ENCODE data around the gene PDZD2. TPM values are rescaled to one million over a fixed set of nuclear protein-coding genes. Genes with fewer than 3 reads are reported as not detected.

Gene PDZD2
- total RNA-seq, 1 experiment from 2014 or later, result 0.26 TPM

DNA sequence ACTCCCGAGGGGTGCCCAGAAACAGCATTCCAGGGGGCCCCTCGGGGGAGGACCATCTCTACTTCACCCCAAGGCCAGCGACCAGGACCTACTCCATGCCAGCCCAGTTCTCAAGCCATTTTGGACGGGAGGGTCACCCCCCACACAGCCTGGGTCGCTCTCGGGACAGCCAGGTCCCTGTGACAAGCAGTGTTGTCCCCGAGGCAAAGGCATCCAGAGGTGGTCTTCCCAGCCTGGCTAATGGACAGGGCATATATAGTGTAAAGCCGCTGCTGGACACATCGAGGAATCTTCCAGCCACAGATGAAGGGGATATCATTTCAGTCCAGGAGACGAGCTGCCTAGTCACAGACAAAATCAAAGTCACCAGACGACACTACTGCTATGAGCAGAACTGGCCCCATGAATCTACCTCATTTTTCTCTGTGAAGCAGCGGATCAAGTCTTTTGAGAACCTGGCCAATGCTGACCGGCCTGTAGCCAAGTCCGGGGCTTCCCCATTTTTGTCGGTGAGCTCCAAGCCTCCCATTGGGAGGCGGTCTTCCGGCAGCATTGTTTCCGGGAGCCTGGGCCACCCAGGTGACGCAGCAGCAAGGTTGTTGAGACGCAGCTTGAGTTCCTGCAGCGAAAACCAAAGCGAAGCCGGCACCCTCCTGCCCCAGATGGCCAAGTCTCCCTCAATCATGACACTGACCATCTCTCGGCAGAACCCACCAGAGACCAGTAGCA is 451.3 kb downstream of the PDZD2 start:
- in situ Hi-C loops (cut with HindIII; ENCODE audit: low pct_unique_long_range_greater_than_20kb, low sequenced_read_pairs), result no loop called here
- DNase-seq (ENCODE audit: low read depth, low spot score), result no peak

DNA sequence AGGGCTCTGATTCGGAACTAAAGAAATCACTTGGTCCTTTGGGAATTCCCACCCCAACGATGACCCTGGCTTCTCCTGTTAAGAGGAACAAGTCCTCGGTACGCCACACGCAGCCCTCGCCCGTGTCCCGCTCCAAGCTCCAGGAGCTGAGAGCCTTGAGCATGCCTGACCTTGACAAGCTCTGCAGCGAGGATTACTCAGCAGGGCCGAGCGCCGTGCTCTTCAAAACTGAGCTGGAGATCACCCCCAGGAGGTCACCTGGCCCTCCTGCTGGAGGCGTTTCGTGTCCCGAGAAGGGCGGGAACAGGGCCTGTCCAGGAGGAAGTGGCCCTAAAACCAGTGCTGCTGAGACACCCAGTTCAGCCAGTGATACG is 451.8 kb downstream of the PDZD2 start:
- no peak for DNase-seq (ENCODE audit: low read depth, low spot score)
- in situ Hi-C loops (cut with HindIII; ENCODE audit: low pct_unique_long_range_greater_than_20kb, low sequenced_read_pairs), result no loop called here

DNA sequence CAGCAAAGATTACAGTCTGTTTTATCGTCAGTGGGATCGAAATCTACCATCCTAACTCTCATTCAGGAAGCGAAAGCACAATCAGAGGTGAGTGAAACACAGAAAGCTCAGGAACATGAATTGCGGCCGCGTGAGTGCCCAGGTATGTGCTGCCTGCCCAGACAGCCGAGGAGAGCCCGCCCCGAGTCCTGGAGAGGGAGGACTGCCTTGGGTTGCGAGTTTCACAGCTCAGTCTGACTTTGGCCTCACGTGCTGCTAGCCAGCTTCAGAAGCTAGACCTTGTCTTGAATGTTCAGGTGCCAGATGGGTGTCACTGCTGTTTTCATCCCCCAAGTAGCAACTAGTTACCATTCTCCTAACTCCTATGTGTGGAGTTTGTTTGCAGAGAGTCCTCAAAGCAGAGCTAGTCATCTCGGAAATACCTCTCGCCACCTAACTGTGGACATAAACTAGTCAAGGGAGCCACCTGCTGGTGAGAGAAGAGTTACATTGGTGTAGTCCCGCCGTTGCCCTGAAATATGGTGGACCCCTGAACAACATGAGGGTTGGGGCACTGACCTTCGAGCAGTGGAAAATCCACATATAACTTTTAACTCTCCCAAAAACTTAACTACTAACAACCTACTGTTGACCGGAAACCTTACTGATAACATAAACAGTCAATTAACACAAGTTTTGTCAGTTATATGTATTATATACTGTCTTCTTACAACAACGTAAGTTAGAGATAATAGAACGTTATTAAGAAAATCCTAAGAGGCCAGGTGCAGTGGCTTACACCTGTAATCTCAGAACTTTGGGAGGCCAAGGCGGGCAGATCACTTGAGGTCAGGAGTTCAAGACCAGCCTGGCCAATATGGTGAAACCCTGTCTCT is 454.2 kb downstream of the PDZD2 start:
- DNase-seq (ENCODE audit: low read depth, low spot score), result peak; percentile 92
- in situ Hi-C loops (cut with HindIII; ENCODE audit: low pct_unique_long_range_greater_than_20kb, low sequenced_read_pairs), result no loop called here

DNA sequence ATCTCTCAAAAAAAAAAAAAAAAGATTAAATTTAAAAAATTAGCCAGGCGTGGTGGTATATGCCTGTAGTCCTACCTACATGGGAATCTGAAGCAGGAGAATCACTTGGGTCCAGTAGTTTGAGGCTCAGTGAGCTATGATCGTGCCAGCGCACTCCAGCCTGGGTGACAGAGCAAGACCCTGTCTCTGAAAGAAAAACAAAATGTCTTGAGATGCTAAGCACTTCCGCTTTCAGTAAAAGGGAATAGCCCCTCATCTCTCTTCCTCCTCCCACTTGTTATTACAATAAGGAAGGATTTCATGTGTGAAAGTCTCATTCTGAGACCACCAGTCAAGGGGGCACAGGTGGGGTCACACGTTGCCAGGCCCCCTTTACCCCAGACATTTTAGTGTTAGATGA is 455.8 kb downstream of the PDZD2 start:
- no peak for DNase-seq (ENCODE audit: low read depth, low spot score)
- in situ Hi-C loops (cut with HindIII; ENCODE audit: low pct_unique_long_range_greater_than_20kb, low sequenced_read_pairs), result no loop called here

DNA sequence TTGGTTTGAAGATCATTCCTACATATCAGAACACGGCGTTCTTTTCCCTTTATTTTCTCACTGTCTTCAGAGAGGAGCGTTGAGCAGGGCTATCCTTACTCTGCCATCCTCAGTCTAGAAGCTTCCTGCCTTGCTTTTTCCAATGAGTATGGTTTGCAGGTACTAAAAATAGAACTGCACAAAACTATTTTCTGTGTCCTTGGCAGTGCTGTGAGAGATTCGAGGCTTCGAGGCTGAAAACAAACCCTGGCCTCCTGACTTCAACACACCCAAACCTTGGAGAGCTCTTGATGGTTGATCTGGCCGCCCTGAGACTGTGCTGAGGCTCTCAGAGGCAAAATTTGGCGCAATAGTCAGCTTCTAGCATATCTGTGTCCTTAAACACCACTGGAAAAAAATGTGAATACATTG is 456.3 kb downstream of the PDZD2 start:
- DNase-seq (ENCODE audit: low read depth, low spot score), result no peak
- in situ Hi-C loops (cut with HindIII; ENCODE audit: low pct_unique_long_range_greater_than_20kb, low sequenced_read_pairs), result no loop called here

DNA sequence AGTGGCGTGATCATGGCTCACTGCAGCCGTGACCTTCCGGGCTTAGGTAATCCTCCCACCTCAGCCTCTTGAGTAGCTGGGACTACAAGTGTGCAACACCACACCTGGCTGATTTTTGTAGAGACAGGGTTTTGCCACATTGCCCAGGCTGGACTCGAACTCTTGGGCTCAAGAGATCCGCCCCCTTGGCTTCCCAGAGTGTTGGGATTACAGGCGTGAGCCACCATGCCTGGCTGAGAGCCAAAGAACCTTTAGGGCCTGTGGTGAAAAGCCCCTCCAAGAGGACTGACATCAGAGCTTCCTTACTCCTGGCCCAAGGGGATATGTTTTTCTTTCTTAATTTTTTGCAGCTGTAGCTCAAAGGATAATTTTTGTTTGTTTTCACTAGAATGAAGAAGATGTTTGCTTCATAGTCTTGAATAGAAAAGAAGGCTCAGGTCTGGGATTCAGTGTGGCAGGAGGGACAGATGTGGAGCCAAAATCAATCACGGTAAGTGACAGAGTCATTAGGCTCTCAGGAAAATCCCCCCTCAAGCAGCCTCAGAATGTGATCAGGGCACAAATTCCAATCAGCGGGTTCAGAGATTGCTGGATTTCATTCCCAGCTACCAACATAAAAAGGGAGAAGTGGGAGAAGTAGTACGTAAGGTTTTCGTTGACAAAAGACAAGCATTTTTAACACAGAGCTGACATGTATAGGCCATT is 458.1 kb downstream of the PDZD2 start:
- in situ Hi-C loops (cut with HindIII; ENCODE audit: low pct_unique_long_range_greater_than_20kb, low sequenced_read_pairs), result no loop called here
- DNase-seq (ENCODE audit: low read depth, low spot score), result no peak

DNA sequence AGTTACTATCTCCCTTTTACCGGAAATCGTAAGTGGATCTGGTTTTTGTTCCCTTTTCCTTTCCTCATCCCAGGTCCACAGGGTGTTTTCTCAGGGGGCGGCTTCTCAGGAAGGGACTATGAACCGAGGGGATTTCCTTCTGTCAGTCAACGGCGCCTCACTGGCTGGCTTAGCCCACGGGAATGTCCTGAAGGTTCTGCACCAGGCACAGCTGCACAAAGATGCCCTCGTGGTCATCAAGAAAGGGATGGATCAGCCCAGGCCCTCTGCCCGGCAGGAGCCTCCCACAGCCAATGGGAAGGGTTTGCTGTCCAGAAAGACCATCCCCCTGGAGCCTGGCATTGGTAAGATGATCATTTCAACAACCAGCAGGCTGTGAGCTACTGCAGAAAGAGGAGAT is 459.4 kb downstream of the PDZD2 start:
- peak; percentile 27 for DNase-seq (ENCODE audit: low read depth, low spot score)
- in situ Hi-C loops (cut with HindIII; ENCODE audit: low pct_unique_long_range_greater_than_20kb, low sequenced_read_pairs), result no loop called here

DNA sequence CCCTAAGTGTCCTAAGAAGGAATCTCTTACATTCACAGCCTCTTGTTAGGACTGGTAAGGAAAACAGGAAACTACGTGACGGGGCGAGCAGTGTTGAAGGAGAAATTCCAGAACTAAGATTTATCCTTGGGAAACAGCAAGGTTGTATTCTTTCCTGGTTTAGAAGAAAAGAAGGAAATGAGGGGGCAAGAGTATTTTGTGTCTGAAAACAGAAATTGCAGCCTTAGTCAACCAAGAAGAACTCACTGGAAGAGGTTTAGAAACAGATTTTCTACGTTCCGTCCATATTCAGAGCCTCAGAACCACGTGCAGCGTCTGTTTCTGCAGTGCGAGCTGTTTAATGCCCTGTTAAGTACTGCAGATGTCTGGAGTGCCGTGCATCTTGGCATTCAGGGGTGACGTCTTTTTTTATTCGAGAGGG is 460.0 kb downstream of the PDZD2 start:
- in situ Hi-C loops (cut with HindIII; ENCODE audit: low pct_unique_long_range_greater_than_20kb, low sequenced_read_pairs), result no loop called here
- DNase-seq (ENCODE audit: low read depth, low spot score), result no peak

DNA sequence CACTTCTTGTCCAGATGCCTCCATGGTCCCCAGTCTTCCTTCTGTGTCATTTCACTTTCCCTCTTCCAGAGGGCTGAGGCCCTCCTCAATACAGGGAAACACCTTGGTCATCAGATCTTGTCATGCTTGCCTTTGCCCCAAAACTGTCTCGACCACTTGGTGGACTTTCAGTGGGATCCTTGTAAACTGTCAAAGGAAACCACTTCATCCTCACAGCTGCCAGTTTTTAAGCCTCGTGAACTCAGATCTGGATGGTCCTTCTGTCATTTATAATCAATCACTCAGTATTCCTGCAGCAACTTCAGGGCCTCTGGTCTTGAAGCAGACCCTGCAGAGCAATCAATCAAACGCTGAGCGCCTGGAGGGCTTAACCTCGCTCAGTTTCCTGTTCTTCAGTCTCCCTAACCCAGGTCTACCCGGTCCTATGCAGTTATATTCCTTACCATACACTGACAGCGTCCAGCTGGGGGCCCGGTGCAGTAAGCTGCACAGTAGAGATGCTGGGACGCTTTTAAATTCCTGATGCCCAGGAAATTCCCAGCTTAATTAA is 460.6 kb downstream of the PDZD2 start:
- in situ Hi-C loops (cut with HindIII; ENCODE audit: low pct_unique_long_range_greater_than_20kb, low sequenced_read_pairs), result no loop called here
- no peak for DNase-seq (ENCODE audit: low read depth, low spot score)

DNA sequence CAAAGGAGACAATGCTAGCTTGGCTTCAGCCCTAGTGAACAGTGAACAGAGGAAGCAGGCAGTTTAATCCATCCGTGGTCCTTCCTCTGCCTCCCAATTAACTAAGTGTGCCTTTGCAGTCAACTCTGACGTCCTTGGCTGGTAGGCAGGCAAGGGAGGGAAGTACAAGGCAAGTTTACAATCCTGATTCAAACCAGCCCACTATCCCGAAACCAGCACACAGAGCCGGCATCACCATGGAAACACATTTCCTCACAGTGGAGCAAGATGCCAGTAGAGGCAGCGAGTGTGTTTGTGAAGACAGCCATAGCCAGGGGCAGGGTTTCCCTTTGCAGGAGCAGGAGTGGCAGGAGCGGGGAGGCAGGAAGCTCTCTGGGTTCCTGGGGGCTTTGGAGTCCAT is 461.3 kb downstream of the PDZD2 start:
- DNase-seq (ENCODE audit: low read depth, low spot score), result no peak
- in situ Hi-C loops (cut with HindIII; ENCODE audit: low pct_unique_long_range_greater_than_20kb, low sequenced_read_pairs), result no loop called here

DNA sequence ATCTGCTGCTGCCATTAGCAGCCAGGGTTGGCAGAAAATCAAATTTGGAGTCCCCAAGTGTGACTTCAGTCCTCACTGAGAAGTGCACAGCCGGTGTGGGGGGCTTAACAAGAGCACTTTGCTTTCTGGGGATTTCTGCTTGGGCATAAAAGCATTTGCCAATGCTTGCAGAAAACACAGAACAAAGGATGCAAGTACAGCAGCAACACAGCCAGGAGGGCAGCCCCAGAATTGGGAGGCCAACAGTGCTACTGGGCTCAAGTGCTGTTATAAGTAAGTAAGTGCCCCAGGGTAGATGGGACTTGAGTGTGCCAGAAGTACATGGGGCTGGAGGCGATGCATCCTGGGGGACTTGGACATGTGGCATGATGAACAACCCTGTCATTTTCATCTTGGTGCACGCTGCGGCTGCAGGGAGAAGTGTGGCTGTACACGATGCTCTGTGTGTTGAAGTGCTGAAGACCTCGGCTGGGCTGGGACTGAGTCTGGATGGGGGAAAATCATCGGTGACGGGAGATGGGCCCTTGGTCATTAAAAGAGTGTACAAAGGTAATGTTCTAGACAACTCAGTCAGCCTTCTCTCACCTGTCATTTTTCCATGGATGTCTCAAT is 461.9 kb downstream of the PDZD2 start:
- in situ Hi-C loops (cut with HindIII; ENCODE audit: low pct_unique_long_range_greater_than_20kb, low sequenced_read_pairs), result no loop called here
- DNase-seq (ENCODE audit: low read depth, low spot score), result no peak

DNA sequence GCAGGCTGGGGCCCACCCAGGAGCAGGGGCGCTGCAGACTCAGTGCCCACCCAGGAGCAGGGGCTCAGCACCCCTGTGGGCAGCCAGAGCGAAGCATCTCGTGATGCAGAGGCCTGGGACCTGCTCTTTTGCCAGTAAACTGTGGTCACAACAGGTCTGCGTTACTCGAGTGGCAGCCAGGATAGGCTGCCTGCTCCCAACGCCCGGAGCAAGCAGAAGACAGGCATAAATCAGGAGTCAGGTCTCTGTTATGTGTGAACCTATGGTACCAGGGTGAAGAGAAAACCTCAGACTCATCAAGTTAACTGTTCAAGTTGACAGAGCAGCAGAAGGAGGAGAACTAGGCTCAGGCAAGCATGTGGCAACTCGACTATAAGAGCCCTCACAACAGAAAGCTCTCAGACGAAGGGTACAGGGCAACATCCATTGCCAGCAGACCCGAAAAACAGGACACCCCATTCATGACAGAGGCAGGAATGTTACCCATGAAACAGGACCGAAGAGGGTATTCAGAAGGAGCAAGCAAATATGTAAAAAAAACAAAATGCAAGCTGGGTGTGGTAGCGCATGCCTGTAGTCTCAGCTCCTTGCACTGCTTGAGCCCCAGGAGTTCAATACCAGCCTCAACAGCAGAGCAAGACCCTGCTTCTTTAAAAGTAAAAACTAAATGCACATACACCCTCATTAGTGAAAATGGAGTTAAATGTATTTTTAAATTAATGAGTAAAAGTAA is 463.5 kb downstream of the PDZD2 start:
- DNase-seq (ENCODE audit: low read depth, low spot score), result no peak
- in situ Hi-C loops (cut with HindIII; ENCODE audit: low pct_unique_long_range_greater_than_20kb, low sequenced_read_pairs), result no loop called here

DNA sequence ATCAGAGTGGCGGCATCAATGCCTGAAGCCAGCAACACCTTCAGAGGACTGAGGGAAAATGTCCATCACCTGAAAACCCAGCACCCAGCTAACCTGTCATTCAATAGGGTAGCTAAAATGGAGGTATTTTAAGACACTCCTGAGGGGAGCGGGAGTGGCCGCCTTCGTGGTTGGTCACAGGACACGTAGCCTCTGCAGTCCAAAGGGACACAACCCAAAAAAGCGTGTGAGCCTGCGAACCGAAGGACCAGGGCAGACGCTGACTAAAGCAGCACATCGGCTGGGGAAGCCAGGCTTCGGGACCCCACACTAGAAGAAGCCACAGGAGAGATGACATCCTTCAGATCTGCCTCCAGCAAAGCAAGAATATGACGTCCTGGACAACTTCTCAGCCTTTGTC is 464.6 kb downstream of the PDZD2 start:
- in situ Hi-C loops (cut with HindIII; ENCODE audit: low pct_unique_long_range_greater_than_20kb, low sequenced_read_pairs), result no loop called here
- no peak for DNase-seq (ENCODE audit: low read depth, low spot score)

DNA sequence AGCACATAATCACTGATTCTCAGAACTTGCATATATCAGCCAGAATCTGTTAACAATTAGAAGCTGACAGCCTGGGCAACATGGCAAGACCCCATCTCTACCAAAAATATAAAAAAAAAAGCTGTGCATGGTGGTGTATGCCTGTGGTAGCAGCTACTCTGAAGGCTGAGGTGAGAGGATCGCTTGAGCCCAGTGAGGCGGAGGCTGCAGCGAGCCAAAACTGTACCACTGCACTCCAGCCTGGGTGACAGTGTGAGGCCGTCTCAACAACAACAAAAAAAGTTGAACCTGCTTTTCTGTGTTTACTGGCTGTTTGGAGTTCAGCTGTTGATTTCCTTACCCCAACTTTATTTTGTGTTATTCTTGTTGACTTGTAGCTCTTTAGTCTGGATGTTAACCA is 468.4 kb downstream of the PDZD2 start:
- no peak for DNase-seq (ENCODE audit: low read depth, low spot score)
- in situ Hi-C loops (cut with HindIII; ENCODE audit: low pct_unique_long_range_greater_than_20kb, low sequenced_read_pairs), result no loop called here

DNA sequence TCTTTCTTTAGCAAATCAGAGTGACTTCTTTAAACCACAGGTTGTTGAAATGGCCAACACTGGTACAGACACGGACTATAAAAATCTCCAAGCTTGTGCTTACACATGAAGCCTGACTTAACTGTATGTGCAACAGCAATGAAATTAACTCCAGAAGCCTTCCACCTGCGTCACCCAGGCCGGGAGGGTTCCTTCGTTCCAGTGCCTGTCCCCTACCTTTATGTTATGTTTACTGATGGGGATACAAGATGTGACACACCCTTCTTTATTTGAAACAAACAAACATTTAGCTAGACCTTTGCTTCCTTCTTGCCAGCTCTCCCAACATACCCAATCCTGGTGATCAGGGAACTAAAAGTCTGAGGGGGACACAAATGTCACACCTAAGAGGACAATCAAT is 469.2 kb downstream of the PDZD2 start:
- DNase-seq (ENCODE audit: low read depth, low spot score), result no peak
- in situ Hi-C loops (cut with HindIII; ENCODE audit: low pct_unique_long_range_greater_than_20kb, low sequenced_read_pairs), result no loop called here

DNA sequence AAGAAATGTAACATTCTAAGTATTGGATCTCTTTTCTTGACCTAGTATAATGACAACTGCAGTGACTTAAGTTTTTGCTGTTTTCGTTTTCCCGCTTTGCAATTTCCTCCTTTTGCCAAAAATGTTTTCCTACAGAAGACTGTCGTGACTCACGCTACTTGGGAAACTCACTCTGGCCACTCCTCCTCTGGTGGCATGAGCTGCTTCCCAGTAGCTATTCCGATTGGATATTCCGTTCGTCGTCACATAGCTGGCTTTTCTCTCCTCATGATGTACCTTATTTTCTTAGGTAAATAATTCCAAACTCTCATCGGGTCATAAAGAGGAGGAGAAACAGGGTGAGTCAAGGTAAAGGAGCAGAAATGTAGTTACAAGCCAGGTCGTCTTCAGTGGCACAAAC is 470.3 kb downstream of the PDZD2 start:
- no peak for DNase-seq (ENCODE audit: low read depth, low spot score)
- in situ Hi-C loops (cut with HindIII; ENCODE audit: low pct_unique_long_range_greater_than_20kb, low sequenced_read_pairs), result no loop called here

DNA sequence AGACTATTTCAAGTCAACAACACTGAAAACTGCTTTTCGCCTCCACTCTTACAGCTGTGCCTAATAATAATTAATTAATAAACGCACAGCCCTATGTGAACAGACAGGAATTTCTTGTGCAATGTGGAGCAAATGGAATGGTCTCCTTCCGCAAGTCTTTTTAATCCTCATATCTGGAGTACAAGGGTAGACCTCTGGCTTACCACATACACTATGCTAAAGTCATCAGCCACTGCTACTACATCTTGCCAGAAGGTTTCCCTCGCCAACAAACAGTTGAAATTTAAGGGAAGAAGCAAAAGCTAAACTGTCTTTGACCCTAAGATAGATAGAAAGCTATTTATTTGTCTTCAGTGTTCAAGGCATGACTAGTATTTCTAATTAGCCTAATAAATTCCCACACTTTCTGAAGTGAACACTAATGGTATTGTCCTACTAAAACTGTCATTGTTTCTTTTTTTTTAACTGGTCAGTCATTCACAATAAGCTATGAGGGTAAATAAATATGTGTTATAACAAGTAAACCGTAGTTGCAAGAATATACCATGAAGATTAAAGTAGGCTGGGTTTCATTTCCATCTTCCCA is 471.3 kb downstream of the PDZD2 start:
- no peak for DNase-seq (ENCODE audit: low read depth, low spot score)
- in situ Hi-C loops (cut with HindIII; ENCODE audit: low pct_unique_long_range_greater_than_20kb, low sequenced_read_pairs), result no loop called here
